ENCODE results near the gene PELI3.

The PELI3 gene

DNA sequence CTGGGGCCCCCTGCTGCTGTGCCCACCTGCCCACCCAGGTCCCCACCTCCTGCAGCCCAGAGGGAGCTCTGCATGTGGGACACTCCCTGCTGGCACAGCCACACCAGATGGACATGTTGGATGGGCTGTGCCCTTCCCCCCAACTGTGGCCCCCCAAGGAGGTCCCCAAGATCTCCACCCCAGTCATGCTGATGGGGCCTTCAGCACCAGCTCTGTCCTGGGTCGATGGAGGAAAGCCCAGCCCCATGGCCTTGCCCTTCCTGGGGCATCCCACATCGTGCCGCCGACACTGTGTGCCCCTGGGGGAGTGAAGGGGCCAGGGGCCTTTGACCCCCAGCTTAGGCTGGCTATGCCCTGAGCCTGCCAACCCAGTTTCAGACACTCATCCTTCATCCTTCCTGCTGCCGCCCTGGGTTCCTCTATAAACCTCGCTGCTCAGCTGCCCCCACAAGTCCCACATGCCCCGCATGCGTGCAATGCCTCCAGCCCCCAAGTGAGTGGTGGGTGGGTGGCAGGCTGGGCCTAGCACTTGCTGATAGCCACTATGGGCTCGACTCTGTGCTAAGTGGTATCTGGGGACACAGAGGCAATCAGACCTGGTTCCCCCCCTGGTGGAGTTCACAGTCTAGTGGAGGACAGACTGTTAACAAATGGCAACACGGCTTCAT, 9.6 kb downstream of the PELI3 start:
- DNase-seq: no peak

DNA sequence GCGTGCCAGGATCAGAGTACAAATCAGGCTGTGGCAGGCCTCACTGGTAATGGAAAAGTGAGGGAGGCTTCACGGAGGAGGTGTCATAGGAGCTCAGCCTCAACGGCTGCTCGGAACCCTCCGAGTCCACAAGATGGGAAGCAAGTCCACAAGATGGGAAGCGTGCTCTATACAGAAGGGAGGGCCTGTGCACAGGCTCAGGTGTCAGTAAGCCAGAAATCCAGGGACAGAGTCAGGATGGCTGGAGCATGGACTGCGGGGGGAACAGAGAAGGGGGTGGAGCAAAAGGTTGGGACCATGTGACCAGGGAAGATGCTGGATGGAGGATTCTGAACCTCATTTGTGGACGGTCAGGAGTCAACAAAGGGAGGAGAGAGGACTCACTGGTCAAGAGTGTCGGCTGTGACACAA, 10.1 kb downstream of the PELI3 start:
- DNase-seq: no peak

DNA sequence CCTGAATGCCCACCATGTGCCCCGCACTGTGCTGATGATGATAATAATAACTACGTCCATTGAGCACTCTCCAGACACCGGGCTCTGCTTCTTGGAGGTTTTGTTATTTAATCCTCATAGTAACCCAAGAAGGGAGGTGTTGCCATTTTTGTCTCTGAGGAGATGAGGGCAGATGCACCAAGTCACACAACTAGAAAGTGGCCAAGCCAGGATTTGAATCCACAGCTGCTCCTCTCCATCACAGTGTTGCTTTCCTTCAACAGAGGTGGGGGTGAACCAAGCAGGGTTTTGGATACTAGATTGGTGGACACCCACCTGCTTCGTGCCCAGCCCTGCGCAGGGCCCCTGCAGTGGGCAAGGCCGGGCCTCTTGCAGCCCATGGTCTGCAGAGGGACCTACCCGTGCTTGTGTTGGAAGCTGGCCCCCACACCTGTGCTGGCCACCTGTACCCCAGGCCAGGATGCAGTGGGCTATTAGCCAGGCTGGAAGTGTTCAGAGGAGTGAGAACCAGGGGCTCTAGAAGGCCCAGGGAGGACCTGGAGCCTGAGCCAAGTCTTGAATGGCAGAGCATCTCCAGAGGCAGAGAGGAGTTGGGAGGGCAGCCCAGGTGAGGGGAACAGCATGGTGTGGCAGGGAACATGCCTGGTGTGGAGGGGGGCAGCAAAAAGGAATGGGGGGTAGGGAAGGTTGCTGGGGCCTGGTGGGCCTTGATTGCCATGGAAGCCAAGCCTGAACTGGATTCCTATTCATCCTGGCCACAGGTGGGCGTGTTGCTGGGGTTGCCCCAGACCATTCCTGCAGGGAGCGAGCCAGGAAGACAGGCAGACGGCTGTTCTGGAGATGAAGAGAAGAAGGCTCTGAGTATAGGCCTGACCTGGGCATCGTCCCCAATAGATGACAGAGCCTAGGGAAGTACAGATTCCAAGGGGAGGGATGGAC, 10.8 kb downstream of the PELI3 start:
- no peak for DNase-seq

DNA sequence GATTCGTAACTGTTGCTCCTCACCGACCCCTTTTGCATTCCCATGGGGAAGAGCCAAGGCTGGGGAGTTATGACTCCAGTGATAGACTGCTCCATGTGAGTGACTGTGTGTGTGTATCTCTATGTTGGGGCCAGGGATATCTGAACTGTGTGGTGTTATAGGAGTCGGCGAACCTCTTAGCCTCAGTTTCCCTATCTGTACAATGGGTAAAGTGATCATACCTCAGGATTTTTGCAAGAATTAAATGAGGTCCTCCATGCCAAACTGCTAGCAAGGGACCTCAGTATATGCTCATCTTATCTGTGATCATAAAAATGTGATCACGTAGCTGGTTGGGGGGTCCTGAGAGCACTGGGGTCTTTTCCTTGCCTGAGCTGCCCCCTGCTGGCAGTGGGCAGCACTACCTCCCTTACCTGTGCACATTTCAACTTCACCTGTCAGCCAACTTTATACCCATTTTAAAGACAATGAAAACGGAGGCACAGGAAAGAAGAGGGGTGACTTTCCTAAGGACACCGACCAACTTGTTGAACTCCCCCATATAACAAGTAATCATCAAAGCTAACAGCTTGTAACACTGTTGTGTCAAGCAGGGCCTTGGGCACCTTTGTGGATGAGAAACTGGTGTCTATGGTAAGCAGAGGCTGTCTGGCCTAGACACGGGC, 12.2 kb downstream of the PELI3 start:
- DNase-seq: peak in 1 of 5 donors; percentile 28

DNA sequence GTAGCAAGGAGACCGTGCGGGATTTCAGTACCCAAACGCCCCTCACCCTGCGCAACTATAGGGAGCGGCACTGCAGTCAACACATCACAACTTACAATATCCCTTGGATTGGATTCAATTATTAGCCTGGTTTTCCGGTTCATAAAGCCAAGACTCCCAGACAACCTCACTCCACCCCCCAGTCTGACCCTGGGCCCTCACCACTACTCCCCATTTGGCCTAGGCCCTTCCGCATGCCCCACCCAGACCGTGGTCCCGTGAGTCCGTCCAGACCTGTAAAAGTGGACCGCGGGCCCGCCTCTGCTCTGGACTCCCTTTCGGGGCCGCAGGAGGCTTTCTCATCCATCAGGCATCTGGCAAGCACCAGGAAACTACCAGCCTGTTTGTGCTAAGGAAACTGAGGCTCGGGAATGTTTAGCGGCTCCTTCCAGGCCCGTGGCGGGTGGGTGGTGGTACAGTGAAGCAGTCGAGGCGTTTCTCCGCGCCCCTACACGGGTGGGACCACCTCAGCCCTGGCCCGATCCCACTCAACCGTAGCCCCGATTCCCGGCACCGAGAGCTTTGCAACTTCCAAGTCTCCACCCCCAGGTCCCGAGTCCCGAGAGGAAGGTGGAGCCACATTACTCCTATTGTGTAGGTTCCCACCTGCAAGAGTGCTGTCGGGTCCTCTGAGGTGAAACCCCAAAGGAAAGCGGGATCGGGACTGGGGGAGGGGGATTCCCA, 12.8 kb downstream of the PELI3 start:
- no peak for DNase-seq

DNA sequence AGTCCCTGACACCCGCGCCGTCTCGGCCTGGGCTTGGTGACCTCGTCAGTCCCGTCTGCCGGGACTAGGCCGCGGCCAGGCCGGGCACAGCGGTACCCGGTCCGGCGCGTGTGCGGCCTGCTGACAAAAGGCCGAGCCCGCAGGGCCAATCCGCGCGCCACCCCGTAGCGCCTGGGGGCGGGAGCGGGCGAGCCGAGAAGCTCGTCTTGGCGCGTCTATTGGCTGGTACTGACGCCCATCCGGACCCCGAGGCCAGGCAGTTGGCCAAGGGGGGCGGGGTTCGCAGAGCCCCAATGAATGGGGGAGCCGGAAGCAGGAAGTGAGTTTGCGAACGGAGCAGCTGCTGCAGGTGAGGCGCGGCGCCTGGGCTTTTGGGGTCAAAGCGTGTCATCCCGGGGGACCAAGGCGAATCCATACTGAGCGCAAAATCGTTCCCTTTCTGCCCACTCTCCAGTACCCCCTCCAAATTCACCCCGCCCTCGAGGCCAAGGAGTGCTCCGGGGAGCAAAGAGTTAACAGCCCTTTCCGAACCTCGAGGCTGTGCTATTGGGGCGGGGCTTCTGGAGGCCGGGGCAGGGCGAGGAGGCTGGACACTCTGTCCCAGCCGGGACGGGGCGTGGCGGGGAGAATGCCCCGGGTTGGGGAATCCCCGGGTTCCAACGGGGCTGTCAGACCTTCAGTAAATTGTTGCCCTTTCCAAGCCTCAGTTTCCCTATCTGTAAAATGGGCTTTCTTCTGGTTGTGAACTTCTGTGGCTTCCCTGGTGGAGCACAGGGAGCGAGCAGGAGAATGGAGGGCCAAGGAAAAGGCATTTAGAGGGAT, 13.6 kb downstream of the PELI3 start, which contains the start of gene DPP3:
DPP3 (plus strand) TSS at position 318 of the 822 bp plus-strand sequence. CDS start 1,767 bp downstream, outside the sequence.
- DNase-seq: peak; percentile 90 to 97 (median 93)

DNA sequence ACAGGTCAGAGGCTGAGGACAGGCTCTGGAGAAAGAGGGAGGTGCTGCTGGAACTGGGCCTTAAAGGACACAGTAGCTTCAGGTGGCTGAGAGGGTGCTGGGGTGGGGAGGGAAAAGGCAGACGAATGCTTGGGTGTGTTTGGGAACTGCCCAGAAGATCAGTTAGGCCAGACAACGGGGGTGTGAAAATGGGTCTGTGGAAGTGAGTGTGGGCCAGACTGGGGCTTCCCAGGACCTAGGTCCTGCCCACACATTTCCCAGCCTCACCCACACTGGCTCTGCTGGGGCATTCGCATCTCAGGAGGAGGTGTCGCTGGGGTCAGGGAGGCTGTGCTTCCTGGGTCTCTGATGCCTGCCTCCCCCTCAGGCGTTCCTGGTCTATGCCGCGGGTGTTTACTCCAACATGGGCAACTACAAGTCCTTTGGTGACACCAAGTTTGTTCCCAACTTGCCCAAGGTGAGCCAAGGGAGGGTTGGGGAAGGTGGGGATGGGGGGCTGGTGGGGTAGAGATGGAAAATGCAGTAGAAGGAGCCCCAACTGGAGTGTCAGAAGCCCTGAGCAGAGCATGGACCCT, 18.2 kb downstream of the PELI3 start:
- DNase-seq: no peak

DNA sequence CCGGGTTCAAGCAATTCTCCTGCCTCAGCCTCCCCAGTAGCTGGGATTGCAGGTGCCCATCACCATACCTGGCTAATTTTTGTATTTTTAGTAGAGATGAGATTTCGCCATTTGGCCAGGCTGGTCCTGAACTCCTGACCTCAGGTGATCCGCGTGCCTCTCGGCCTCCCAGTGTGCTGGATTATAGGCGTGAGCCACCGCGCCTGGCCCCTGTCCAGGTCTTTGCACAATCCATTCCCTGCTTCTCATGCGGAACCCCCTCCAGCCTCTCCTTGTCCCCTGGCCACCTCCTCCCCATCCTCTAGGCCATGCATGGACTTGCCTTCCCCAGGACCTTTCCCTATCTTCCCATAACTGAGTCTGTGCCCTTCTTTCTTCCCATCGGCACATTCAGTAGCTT, 22.3 kb downstream of the PELI3 start:
- DNase-seq: no peak

DNA sequence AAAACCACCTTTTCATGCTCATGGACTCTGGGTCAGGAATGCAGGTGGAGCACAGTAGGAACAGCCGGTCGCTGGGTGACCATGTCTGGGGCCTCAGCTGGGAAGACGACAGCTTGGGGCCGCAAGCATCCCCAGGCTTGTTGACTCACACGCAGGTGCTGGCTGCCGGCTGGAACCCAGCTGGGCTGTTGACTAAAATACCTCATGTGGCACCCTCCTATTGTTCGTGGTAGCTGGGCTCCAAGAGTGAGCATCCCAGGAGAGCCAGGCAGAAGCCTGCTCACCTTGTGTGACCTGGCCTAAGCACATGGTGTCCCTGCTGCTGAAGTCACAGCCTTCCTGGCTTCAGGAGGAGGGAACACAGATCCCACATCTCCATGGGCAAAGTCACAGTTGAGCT, 22.9 kb downstream of the PELI3 start:
- no peak for DNase-seq

DNA sequence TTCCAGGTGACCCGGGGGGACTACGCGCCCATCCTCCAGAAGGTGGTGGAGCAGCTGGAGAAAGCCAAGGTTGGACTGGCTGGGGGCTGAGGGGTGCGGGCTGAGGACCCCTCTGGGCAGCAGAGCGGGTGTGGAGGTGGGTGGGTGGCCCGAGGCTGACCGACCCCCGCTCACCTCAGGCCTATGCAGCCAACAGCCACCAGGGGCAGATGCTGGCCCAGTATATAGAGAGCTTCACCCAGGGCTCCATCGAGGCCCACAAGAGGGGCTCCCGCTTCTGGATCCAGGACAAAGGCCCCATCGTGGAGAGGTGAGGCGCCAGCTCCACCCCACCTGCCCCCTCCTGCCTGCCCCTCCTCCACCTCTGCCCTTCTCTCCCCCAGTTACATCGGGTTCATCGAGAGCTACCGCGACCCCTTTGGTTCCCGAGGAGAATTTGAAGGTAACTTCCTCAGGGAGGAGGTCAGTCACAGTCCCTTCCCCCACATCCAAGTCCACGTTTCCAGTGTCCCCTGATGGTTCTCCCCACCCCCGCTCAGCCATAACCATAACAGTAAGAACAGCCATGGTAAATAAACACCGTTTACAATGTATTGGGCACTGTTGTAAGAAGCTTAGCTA, 24.7 kb downstream of the PELI3 start:
- no peak for DNase-seq

DNA sequence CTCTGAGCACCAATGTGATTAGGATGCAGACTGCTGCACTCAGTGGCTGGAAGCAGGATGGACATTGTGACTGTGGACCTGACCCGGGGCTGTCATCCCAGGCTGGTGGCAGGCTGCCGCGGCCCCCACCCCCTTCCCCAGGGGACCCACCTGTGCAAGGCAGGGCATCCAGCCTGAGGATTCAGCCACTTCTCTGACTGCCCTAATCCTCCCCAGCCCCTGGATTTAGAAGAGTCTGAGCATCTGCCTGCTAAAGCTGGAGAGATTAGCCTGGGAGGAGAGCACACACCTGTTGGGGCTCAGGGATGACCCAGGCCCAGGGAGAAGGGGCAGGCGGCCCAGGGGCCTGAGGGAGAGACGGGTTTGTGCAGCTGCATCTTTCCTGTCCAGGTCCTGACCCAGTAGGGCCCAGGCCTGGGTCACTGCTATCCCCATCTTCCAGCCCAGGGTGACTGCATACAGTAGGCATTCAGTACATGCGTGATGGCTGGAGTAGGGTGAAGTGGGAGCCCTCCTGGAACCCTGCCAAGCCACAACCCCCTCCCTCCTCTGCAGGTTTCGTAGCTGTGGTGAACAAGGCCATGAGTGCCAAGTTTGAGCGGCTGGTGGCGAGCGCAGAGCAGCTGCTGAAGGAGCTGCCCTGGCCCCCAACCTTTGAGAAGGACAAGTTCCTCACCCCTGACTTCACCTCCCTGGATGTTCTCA, 25.6 kb downstream of the PELI3 start:
- DNase-seq: no peak

DNA sequence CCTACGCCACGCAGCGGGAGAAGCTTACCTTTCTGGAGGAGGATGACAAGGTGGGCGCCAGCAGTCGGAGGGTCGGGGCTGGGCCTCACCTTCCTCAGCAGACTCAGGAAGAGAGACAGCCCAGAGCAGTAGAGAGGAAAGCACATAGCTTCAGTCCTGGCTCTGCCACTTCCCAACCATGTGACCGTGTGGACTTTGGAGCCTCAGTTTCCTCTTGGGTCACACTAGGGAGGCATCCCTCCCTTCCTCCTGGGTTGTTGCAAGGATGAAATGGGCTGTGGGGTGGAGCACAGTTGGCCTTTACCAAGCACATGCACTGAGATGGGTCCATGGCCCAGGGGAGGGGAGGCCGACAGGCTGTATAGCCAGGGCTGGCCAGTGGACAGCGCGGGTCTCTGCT, 26.4 kb downstream of the PELI3 start:
- DNase-seq: no peak

DNA sequence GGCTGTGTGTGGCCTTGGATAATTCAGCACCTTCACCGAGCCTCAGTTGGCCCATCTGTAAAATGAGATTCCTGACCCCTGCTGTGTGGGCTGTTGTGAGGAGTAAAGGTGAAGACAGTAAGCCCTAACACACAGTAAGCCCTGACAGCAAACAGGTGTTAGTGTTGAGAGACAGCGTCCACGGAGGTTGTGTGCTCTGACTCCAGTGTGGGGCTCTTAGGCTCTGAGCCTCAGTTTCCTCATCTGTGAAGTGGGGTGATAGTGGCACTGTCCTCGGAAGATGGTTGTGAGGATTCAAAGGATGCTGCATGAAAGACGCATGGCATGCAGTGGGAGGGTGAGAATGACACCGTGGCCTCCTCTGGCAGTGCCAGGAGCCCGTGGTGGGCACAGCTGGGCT, 27.8 kb downstream of the PELI3 start:
- DNase-seq: no peak

DNA sequence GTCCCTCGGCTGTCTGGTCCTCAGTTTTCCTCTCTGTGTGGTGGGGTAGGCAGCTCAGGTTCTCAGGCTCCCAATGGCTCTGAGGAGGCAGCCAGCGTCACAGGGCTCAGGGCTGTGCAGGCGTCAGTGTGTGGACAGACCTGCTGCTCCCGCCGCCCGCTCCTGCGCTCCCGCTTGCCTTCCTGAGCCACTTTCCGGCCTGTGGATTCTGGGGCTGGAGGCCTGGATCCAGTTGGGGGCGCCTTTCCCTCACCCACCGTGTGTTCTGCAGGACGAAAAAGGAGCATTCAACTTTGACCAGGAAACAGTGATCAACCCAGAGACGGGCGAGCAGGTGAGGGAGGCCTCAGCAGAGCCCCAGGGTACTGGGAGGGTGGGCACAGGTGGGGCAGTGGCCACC, 28.2 kb downstream of the PELI3 start:
- DNase-seq: no peak

DNA sequence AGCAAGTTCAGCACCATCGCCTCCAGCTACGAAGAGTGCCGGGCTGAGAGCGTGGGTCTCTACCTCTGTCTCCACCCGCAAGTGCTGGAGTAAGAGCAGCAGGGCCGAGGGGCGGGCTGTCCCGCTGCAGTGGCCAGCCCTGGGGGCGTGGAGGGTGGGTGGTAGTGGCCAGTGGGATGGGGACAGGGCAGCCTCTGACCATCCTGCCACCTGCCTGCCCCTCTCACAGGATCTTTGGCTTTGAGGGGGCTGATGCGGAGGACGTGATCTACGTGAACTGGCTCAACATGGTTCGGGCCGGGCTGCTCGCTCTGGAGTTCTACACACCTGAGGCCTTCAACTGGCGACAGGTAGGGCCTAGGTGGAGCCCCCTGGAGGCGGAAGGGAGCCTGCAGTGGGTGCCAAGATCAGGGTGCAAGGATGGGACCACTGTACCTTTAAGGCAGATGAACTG, 28.7 kb downstream of the PELI3 start:
- DNase-seq: no peak

DNA sequence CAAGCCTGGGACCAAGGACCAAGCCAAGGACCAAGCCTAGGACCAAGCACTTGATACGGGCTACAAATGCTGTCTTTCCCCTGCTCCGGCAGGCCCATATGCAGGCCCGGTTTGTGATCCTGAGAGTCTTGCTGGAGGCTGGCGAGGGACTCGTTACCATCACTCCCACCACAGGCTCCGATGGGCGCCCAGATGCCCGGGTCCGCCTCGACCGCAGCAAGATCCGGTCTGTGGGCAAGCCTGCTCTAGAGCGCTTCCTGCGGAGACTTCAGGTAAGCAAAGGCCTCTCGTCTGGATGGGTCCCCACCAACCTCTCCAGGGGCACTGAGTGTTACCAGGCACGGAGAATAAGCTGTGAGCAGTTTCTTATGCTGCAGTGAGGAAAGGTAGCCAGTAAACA, 30.5 kb downstream of the PELI3 start:
- no peak for DNase-seq

DNA sequence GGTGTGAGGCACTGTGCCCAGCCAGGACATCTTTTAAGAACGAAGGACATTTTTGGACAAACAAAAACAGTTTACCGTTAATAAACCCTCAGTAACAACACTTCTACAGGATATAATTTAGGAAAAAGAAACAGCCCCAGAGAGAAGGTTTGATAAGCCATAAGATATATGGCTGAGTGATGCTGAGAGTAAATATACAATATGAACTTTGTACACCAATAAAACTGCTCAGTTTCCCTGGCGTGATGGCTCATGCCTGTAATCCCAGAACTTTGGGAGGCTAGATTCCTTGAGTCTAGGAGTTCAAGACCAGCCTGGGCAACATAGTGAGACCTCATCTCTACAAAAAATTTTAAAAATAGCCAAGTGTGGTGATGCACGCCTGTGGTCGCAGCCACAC, 31.8 kb downstream of the PELI3 start:
- no peak for DNase-seq

DNA sequence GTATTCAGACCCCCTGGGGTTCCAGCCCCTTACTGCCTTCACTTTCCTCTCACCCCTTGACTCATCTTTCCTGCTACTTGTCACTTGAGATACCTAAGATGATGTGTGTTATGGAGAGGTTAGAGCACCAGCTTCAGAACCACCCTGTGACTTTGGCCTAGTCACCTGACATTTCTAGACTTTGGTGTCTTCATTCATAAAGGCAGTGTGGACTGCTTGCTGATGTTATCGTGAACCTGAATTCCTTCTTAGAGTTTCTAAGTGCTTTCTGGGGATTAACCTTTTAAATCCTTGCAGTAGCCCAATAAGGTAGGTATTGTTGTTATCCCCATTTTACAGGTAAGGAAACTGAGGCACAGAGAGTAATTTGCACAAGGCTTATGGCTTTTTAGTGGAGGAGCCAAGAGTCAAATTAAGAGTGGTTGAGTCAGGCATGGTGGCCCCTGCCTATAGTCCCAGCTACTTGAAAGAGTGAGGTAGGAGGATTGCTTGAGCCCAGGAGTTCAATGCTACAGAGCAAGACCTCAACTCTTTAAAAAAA, 38.6 kb downstream of the PELI3 start:
- DNase-seq: no peak

DNA sequence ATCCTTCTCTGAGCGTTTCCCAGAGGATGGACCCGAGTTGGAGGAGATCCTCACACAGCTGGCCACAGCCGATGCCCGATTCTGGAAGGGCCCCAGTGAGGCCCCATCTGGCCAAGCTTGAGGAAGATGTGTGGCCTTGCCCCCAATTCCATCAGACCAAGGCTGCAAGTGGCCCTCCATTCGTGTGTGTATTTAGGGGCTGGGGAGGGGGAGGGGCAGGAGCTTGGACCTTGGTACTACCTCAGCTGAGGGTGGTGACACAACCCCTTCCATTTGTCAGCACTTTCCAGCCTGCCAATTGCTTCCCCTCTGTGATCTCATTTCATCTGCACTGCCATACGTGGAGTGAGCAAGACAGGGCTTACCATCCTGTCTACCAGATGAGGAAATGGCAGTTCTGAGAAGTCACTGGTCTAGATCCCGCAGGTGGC, 42.4 kb downstream of the PELI3 start:
- peak in 1 of 5 donors; percentile 61 for DNase-seq

Measured in T-helper 1 cell (primary cell).